Sigmoid colon (tissue), 7 donors: ENCODE measurements around the gene SEPTIN8. TPM values are rescaled to one million over a fixed set of nuclear protein-coding genes. Genes with fewer than 3 reads are reported as not detected.

Experiments used
- DNase-seq: peaks from one replicate; pipeline ENCODE4 v3.0.0-alpha.2; 2019
- H3K27ac ChIP-seq, 4 donors: fragments of 200-600 bp; sonication (generic); one replicate each; pipeline ENCODE4 v1.5.1; 2016 to 2019; ENCODE audit warnings: mild to moderate bottlenecking in 1 of 4
- H3K27me3 ChIP-seq, 3 donors: fragments of 200-600 bp; sonication (generic); one replicate each; pipeline ENCODE4 v1.5.1; 2019; ENCODE audit warnings: mild to moderate bottlenecking in 1 of 3
- H3K36me3 ChIP-seq, 4 donors: fragments of 200-600 bp; sonication (generic); one replicate each; pipeline ENCODE4 v1.5.1; 2016 to 2019
- H3K4me1 ChIP-seq, 4 donors: fragments of 200-600 bp; sonication (generic); one replicate each; pipeline ENCODE4 v1.5.1; 2017 to 2019
- H3K4me3 ChIP-seq, 4 donors: fragments of 200-600 bp; sonication (generic); one replicate each; pipeline ENCODE4 v1.5.1; 2017 to 2019; ENCODE audit warnings: mild to moderate bottlenecking in 2 of 4, moderate library complexity in 1 of 4
- H3K9me3 ChIP-seq, 4 donors: fragments of 200-600 bp in 3 of 4; sonication (generic) in 3 of 4; one replicate each; pipeline versions ENCODE4 v1.5.1 to v1.6.1; 2013 to 2019
- EP300 ChIP-seq, 4 donors: sonication (generic); formaldehyde crosslinking; IDR thresholded peaks; one replicate each; pipeline ENCODE4 v1.6.1; 2017; ENCODE audit warnings: antibody characterized with exemption in 4 of 4
- POLR2A ChIP-seq, 2 donors: fragments of 450-650 bp; IDR thresholded peaks; one replicate each; pipeline ENCODE4 v1.6.1; 2016; ENCODE audit warnings: antibody characterized with exemption in 2 of 2, mild to moderate bottlenecking in 2 of 2, moderate library complexity in 2 of 2
- POLR2AphosphoS5 ChIP-seq, 4 donors: sonication (generic); formaldehyde crosslinking; IDR thresholded peaks; one replicate each; pipeline ENCODE4 v1.6.1; 2017; ENCODE audit warnings: antibody characterized with exemption in 4 of 4
- WGBS, 2 donors: extraction: QIAGEN DNeasy Blood & Tissue Kit; methylation state at CpG; one replicate each; pipeline ENCODE4 v1.1.7; 2013; 5-methylcytosine and 5-hydroxymethylcytosine counted together
- intact Hi-C: fragments of 100-400 bp; cut with DNase I; formaldehyde crosslinking; loops from one replicate; pipeline ENCODE4 v1.15.1; 2023
- polyA plus RNA-seq, 3 donors: library from polyadenylated mRNA; stranded (reverse); fragments of 200-250 nt; gene quantifications; one replicate each; pipeline ENCODE4 v1.2.3, GENCODE V29; 2013
- total RNA-seq, 4 donors: library from RNA; depleted of rRNA; stranded (reverse); fragments of >200 nt; gene quantifications; one replicate each; pipeline ENCODE4 v1.1.0, GENCODE V29; 2016
- TF ChIP-seq, protein P1 (sequence below), 4 experiments: fragments of 450-650 bp in 3 of 4; fragments of 200-600 bp in 1 of 4; IDR thresholded peaks; one replicate each; pipeline ENCODE4 v1.5.1; 2016 to 2019; ENCODE audit warnings: antibody characterized with exemption in 4 of 4, mild to moderate bottlenecking in 3 of 4, moderate library complexity in 2 of 4
- donor health status: healthy with polysubstance abuse.
- donor health status: Bipolar disorder and iron deficiency.
- donor health status: healthy.

SEPTIN8 gene
- total and polyA plus RNA-seq, 7 donors, result 19.2 to 38.0 (median 30.7) TPM

DNA sequence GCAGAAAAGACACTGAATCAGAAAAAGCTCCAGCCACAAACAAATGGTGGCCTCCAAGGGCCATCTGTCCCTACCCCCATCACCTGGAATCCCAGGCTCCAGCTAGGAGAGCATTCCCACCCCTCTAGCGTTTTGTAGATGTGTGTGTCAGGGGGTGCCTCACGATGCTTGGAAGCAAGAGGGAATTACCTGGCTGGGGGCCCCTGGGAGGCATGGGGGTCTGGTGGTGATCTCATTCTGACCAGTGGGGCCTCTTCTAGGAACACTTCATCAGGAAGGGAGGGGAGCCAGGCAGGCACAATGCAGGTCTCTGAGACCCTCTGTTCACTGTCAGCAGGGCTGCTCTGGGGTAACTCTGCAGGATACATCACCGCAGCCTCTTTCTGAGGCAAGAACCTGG is 47.4 kb upstream of the SEPTIN8 start:
- Histone ChIP-seq H3K27me3 (peaks cover 0 to 26% (median 17%) of the 10 kb centered on the region in 3 donors), H3K4me1 (peaks cover 0 to 25% (median 13%) of the 10 kb centered on the region in 4 donors), H3K36me3 (no peaks in the 10 kb centered on the region), H3K27ac (no peak overlapping the region), H3K4me3 (no peak overlapping the region), H3K9me3 (no peaks in the 10 kb centered on the region)
- no peak for DNase-seq
- WGBS, 2 donors, result 91 to 97% methylated on average over 3 of the region's 3 CpGs
- no peak for TF ChIP-seq POLR2A (IDR thresholded peaks at IDR 0.05)
- TF ChIP-seq EP300 (IDR thresholded peaks at IDR 0.05), result no peak
- TF ChIP-seq, protein P1, sequence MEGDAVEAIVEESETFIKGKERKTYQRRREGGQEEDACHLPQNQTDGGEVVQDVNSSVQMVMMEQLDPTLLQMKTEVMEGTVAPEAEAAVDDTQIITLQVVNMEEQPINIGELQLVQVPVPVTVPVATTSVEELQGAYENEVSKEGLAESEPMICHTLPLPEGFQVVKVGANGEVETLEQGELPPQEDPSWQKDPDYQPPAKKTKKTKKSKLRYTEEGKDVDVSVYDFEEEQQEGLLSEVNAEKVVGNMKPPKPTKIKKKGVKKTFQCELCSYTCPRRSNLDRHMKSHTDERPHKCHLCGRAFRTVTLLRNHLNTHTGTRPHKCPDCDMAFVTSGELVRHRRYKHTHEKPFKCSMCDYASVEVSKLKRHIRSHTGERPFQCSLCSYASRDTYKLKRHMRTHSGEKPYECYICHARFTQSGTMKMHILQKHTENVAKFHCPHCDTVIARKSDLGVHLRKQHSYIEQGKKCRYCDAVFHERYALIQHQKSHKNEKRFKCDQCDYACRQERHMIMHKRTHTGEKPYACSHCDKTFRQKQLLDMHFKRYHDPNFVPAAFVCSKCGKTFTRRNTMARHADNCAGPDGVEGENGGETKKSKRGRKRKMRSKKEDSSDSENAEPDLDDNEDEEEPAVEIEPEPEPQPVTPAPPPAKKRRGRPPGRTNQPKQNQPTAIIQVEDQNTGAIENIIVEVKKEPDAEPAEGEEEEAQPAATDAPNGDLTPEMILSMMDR (IDR thresholded peaks at IDR 0.05), result no peak
- no peak for TF ChIP-seq POLR2AphosphoS5 (IDR thresholded peaks at IDR 0.05)
- intact Hi-C loops, result loop anchor here (5.0 to 10.0 kb wide), 4 partner anchors 47 to 437 kb away; partner anchors contain the start of genes KIF3A and SEPTIN8

DNA sequence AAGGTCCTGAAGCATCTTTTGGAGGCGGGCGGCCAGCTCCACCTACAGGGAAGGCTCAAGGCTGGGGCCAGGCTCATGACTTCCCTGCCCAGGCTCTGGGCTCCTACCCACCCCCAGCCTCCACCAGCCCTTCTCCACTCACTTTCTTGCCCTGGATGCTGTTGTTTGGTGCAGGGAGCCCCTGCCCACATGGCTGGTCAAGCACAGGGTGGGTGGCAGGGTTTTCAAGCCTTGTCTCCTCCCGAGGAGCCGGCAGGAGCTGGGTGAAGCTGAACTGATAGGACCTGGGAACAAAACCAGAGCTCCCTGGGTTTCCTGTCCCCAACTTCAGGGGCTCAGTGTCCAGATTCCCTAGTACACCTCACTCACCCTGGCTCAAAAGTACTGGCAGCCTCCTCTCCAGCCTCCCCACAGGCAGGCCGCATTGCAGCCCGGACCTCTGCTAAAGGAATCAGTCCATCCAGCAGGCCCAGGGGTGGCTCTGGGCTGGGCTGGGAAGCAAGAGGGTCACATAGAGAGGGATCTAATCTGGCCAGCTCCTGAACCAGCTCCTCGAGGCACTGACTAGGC is 46.5 kb upstream of the SEPTIN8 start:
- no peak for TF ChIP-seq POLR2A (IDR thresholded peaks at IDR 0.05)
- no peak for TF ChIP-seq POLR2AphosphoS5 (IDR thresholded peaks at IDR 0.05)
- TF ChIP-seq, protein P1 (IDR thresholded peaks at IDR 0.05), result no peak
- no peak for TF ChIP-seq EP300 (IDR thresholded peaks at IDR 0.05)
- H3K36me3 ChIP-seq, result no peaks in the 10 kb centered on the region
- H3K27ac ChIP-seq, result peak overlapping the region in 2 of 4 donors; percentile 14 to 34
- peak overlapping the region in 2 of 4 donors; percentile 36 to 41 for H3K4me3 ChIP-seq
- no peaks in the 10 kb centered on the region for H3K9me3 ChIP-seq
- DNase-seq, result no peak
- 89 to 91% methylated on average over 7 of the region's 7 CpGs for WGBS, 2 donors
- intact Hi-C loops, result loop anchor here (5.0 to 10.0 kb wide), 4 partner anchors 46 to 436 kb away; partner anchors contain the start of genes KIF3A and SEPTIN8
- H3K27me3 ChIP-seq, result peaks cover 0 to 30% (median 22%) of the 10 kb centered on the region in 3 donors
- peaks cover 0 to 26% (median 11%) of the 10 kb centered on the region in 4 donors for H3K4me1 ChIP-seq

DNA sequence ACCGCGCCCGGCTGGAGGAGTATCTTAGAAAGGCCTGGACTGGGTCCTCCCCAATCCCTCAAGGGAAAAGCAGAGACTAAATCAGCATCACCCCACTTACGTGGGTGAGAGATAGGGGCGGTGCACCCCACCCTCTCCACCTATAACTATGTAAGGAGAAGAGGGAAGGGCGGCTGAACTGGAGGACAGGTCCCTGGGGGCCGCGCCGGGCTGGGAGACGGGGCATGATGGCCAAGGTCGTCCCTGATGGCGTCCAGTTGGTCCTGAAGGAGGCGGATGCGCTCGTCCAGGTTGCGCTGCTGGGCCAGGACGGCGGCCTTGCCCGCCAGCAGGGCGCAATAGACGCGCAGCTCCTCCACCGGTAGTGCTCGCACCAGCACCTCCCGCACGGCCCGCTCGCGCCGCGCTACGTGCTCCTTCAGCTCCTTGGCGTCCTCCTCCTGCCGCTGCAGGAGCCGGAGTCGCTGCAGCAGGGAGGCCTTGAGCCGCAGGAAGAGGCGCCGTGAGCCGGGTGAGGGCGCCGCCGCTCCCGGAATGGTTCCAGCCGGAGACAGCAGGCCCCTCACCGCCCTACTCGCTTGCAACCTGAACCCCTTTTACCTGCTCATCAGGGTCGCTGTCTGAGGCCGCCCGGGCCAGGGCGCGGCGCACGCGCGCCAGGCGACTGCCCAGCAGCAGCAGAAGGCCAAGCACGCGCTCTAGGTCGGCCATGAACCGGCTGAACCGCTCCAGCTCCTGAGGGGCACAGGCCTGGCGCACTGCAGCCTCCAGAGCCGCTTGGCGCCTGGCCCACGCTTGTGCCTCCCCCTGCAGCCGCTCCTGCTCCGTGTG is 45.8 kb upstream of the SEPTIN8 start:
- intact Hi-C loops, result loop anchor here (5.0 to 10.0 kb wide), 4 partner anchors 46 to 436 kb away; partner anchors contain the start of genes KIF3A and SEPTIN8

DNA sequence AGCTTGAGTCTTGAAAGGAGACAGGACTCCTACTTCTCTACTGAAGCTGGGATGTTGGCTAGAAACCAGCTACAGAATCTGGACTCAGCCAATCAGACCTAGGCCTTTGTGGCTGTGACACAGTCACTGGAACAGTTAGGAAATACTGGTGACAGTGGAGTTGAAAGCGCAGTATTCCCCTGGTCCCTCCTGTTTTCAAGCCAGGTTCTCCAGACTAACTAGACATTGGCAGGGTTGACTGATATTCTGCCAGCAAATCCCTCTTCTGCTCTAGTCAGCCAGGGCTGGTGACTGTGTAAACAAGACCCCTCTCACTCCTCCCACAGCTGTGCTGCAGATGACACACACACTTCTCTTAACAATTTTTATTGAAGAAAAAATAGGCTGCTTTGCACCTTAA is 44.8 kb upstream of the SEPTIN8 start:
- intact Hi-C loops, result loop anchor here (5.0 to 10.0 kb wide), 4 partner anchors 44 to 434 kb away; partner anchors contain the start of genes KIF3A and SEPTIN8
- peaks cover 0 to 26% (median 11%) of the 10 kb centered on the region in 4 donors for H3K4me1 ChIP-seq
- TF ChIP-seq, protein P1 (IDR thresholded peaks at IDR 0.05), result no peak
- TF ChIP-seq EP300 (IDR thresholded peaks at IDR 0.05) (no peak), POLR2A (IDR thresholded peaks at IDR 0.05) (no peak), POLR2AphosphoS5 (IDR thresholded peaks at IDR 0.05) (no peak)
- H3K27me3 ChIP-seq, result peaks cover 0 to 30% (median 22%) of the 10 kb centered on the region in 3 donors
- no peak overlapping the region for H3K4me3 ChIP-seq
- H3K36me3 ChIP-seq, result no peaks in the 10 kb centered on the region
- no peak for DNase-seq
- H3K27ac ChIP-seq, result no peak overlapping the region
- H3K9me3 ChIP-seq, result no peaks in the 10 kb centered on the region
- WGBS, 2 donors, result 93 to 96% methylated on average over 1 of the region's 1 CpG

More for the DNA sequence above, 45.8 kb upstream of the SEPTIN8 start:
- H3K27ac ChIP-seq, result peak overlapping the region in 2 of 4 donors; percentile 14 to 34
- DNase-seq, result no peak
- TF ChIP-seq POLR2A (IDR thresholded peaks at IDR 0.05) (no peak), POLR2AphosphoS5 (IDR thresholded peaks at IDR 0.05) (no peak), EP300 (IDR thresholded peaks at IDR 0.05) (no peak)
- TF ChIP-seq, protein P1 (IDR thresholded peaks at IDR 0.05), result no peak
- 53 to 81% methylated on average over 68 of the region's 68 CpGs for WGBS, 2 donors
- H3K4me1 ChIP-seq, result peaks cover 0 to 26% (median 11%) of the 10 kb centered on the region in 4 donors
- no peaks in the 10 kb centered on the region for H3K9me3 ChIP-seq
- peak overlapping the region in 3 of 4 donors; percentile 0 to 41 (median 36) for H3K4me3 ChIP-seq
- H3K27me3 ChIP-seq, result peaks cover 0 to 30% (median 22%) of the 10 kb centered on the region in 3 donors
- no peaks in the 10 kb centered on the region for H3K36me3 ChIP-seq
